Right lobe of liver (tissue), 4 donors: ENCODE results near the gene POLR2F.

ENCODE experiments used
- CTCF ChIP-seq, 4 donors: fragments of 200-600 bp in 3 of 4; fragments of 450-650 bp in 1 of 4; IDR thresholded peaks; one replicate each; pipeline versions ENCODE4 v1.5.1 to v1.8.0; 2016 to 2022; ENCODE audit warnings: antibody characterized with exemption in 4 of 4, mild to moderate bottlenecking in 2 of 4
- POLR2A ChIP-seq: fragments of 450-650 bp; IDR thresholded peaks from one replicate; pipeline ENCODE4 v1.6.1; 2017; ENCODE audit warnings: antibody characterized with exemption, mild to moderate bottlenecking
- donor health status: DM: no; HTN: no; CAD: no.
- donor health status: DM: no; HTN: no; CAD: no.
- donor health status: DM: no; HTN: yes; CAD: no.

- TF ChIP-seq CTCF (IDR thresholded peaks at IDR 0.05) = no peak
- peak; percentile 46 for TF ChIP-seq POLR2A
Observed at GRCh38 chr22:37953437-37954179, at the start of gene POLR2F, which contains the start of gene C22orf23.
